Cerebellar cortex (tissue), 1 donor: ENCODE data around the gene SH3TC1.

Experiments used
- DNase-seq: peaks from one replicate; pipeline ENCODE4 v3.0.0-alpha.2; 2015; ENCODE audit warnings: low spot score

The SH3TC1 gene

GRCh38 chr4:8262637-8263322 is 63.7 kb downstream of the SH3TC1 start:
- no peak for DNase-seq

GRCh38 chr4:8263397-8263796 is 64.3 kb downstream of the SH3TC1 start:
- DNase-seq = no peak

- DNase-seq = no peak
These were observed 65.0 kb downstream of the SH3TC1 start for GRCh38 chr4:8264106-8264505.

GRCh38 chr4:8265171-8265929 is 66.3 kb downstream of the SH3TC1 start:
- DNase-seq = no peak

GRCh38 chr4:8266088-8266487 is 67.0 kb downstream of the SH3TC1 start:
- DNase-seq = no peak

- DNase-seq = no peak
These were observed 67.4 kb downstream of the SH3TC1 start for GRCh38 chr4:8266508-8266907.

GRCh38 chr4:8267077-8267476 is 68.0 kb downstream of the SH3TC1 start:
- DNase-seq = no peak

- DNase-seq = no peak
These were observed 69.1 kb downstream of the SH3TC1 start for GRCh38 chr4:8268211-8268610.

- no peak for DNase-seq
These were observed 69.9 kb downstream of the SH3TC1 start for GRCh38 chr4:8268901-8269534.

GRCh38 chr4:8269535-8270417 is 70.7 kb downstream of the SH3TC1 start, which contains the start of gene HTRA3:
Gene HTRA3 (plus strand): TSS chr4:8269754. CDS start chr4:8269969, 215 bp downstream.
- DNase-seq = no peak

GRCh38 chr4:8270418-8270771 is 71.3 kb downstream of the SH3TC1 start:
- no peak for DNase-seq

GRCh38 chr4:8270912-8271815 is 72.1 kb downstream of the SH3TC1 start:
- DNase-seq = no peak

- no peak for DNase-seq
These were observed 72.7 kb downstream of the SH3TC1 start for GRCh38 chr4:8271821-8272220.

- no peak for DNase-seq
These were observed 73.7 kb downstream of the SH3TC1 start for GRCh38 chr4:8272472-8273428.

GRCh38 chr4:8273450-8273849 is 74.4 kb downstream of the SH3TC1 start:
- DNase-seq = no peak

GRCh38 chr4:8274066-8274652 is 75.1 kb downstream of the SH3TC1 start:
- DNase-seq = no peak

- DNase-seq = peak; percentile 6
These were observed 75.9 kb downstream of the SH3TC1 start for GRCh38 chr4:8274765-8275547.

- DNase-seq = no peak
These were observed 76.4 kb downstream of the SH3TC1 start for GRCh38 chr4:8275548-8275910.
